OCI-LY1 (cell line): Measurements from ENCODE around the gene MAST3.

Experiments used
- CTCF ChIP-seq: fragments of 200-600 bp; sonication (generic), shearing (Covaris generic); IDR thresholded peaks from 2 replicates; pipeline ENCODE4 v1.5.1; 2017; ENCODE audit warnings: mild to moderate bottlenecking, antibody characterized with exemption, low read length, moderate library complexity, mixed read lengths
- EZH2 ChIP-seq: fragments of 200-600 bp; sonication (generic), shearing (Covaris generic); IDR thresholded peaks from 2 replicates; pipeline ENCODE4 v1.8.0; 2017; ENCODE audit warnings: borderline replicate concordance, mixed run types, mild to moderate bottlenecking, antibody characterized with exemption, low read length, moderate library complexity, mixed read lengths

- TF ChIP-seq CTCF (no peak), EZH2 (no peak)
These were observed 95.3 kb downstream of the MAST3 start, which contains the start of gene MPV17L2 for GRCh38 chr19:18192673-18193387.
